Measurements from ENCODE around the gene PEX26. TPM values are rescaled to one million over a fixed set of nuclear protein-coding genes. Genes with fewer than 3 reads are reported as not detected.

PEX26 gene
- total and polyA plus RNA-seq, 2 donors (not counting 3 experiments of a cell fraction or from before 2014, with no cell fraction given) = 25.6 to 44.4 TPM

GRCh38 chr22:18130018-18130417 lies 52.2 kb downstream of the PEX26 start:
- H3K4me2 ChIP-seq (ENCODE audit: insufficient read depth, low read length) = no peak overlapping the region
- CTCF ChIA-PET = no interaction called here
- no peak overlapping the region for H3K9ac ChIP-seq (replicated peaks; ENCODE audit: extremely low read depth, insufficient read depth, low read length)
- no peak for FAIRE-seq
- intact Hi-C loops (cut with micrococcal nuclease) = no loop called here
- POLR2A ChIA-PET = no interaction called here
- H3K36me3 ChIP-seq (ENCODE audit: control insufficient read depth in 2 of 2, extremely low read depth in 1 of 2, insufficient read depth in 2 of 2, low read length in 2 of 2) = no peaks in the 10 kb centered on the region
- H2AFZ ChIP-seq (ENCODE audit: low read depth, low read length) = no peak overlapping the region
- no peak overlapping the region for H3K4me3 ChIP-seq (replicated peaks in 1 of 3; ENCODE audit: insufficient read depth in 1 of 3, low read depth in 1 of 3, low read length in 3 of 3)
- dilution Hi-C loops (cut with MboI; ENCODE audit: extremely low pct_ligation_motif_present, low sequenced_read_pairs) = no loop called here
- H3K27me3 ChIP-seq (ENCODE audit: control insufficient read depth in 2 of 2, insufficient read depth in 2 of 2, low read length in 2 of 2) = no peaks in the 10 kb centered on the region
- no peaks in the 10 kb centered on the region for H3K9me1 ChIP-seq (replicated peaks; ENCODE audit: control insufficient read depth, extremely low read depth, insufficient read depth, low read length)
- no peak for TF ChIP-seq POLR2AphosphoS5 (IDR thresholded peaks at IDR 0.05; ENCODE audit: insufficient read depth, low read depth, low read length)
- no peak for TF ChIP-seq CTCF (IDR thresholded peaks at IDR 0.05; ENCODE audit: extremely low read depth in 1 of 2, insufficient read depth in 1 of 2, low read depth in 1 of 2, low read length in 2 of 2)
- no peak for TF ChIP-seq EZH2 (IDR thresholded peaks at IDR 0.05; ENCODE audit: borderline replicate concordance, low read depth, low read length, severe bottlenecking)
- TF ChIP-seq MAX (IDR thresholded peaks at IDR 0.05; ENCODE audit: insufficient read depth, insufficient read length) = no peak
- no peak for TF ChIP-seq MYC (IDR thresholded peaks at IDR 0.05; ENCODE audit: low read depth, low read length)
- no peak for TF ChIP-seq POLR2A (IDR thresholded peaks at IDR 0.05; ENCODE audit: low read depth, low read length)
- TF ChIP-seq JUN (IDR thresholded peaks at IDR 0.05; ENCODE audit: borderline replicate concordance, insufficient read depth, insufficient read length, low read depth) = no peak
- TF ChIP-seq GATA2 (IDR thresholded peaks at IDR 0.05; ENCODE audit: insufficient read depth, insufficient read length, low read depth, low read length) = no peak
- no peak for TF ChIP-seq FOS (IDR thresholded peaks at IDR 0.05; ENCODE audit: borderline replicate concordance, insufficient read depth, low read length)
- H4K20me1 ChIP-seq (replicated peaks; ENCODE audit: control insufficient read depth, extremely low read depth, insufficient read depth, low read length) = no peaks in the 10 kb centered on the region
- no peak for DNase-seq (ENCODE audit: low read depth, low spot score)
- no peaks in the 10 kb centered on the region for H3K4me1 ChIP-seq (ENCODE audit: control insufficient read depth, extremely low read depth, insufficient read depth, low read length)
- H3K27ac ChIP-seq (ENCODE audit: insufficient read depth, low read depth, low read length) = no peak overlapping the region
- H3K9me3 ChIP-seq (replicated peaks; ENCODE audit: control insufficient read depth, insufficient read depth, low read length) = no peaks in the 10 kb centered on the region
- no TSS peak for BruUV-seq (replicated peaks)
- H3K79me2 ChIP-seq (ENCODE audit: control insufficient read depth, insufficient read depth, low read length) = no peaks in the 10 kb centered on the region

All from endothelial cell of umbilical vein (primary cell).